Ovary (tissue), 9 donors: Measurements from ENCODE around the gene CXCL3. TPM values are rescaled to one million over a fixed set of nuclear protein-coding genes. Genes with fewer than 3 reads are reported as not detected.

Experiments used
- DNase-seq, 5 donors: peaks; one replicate each; pipeline ENCODE4 v3.0.0-alpha.2; 2019 to 2020
- H3K27ac ChIP-seq, 2 donors: fragments of 200-600 bp; one replicate each; pipeline versions ENCODE4 v1.5.1 to v1.8.0; 2019 to 2022
- H3K27me3 ChIP-seq: fragments of 200-600 bp; one replicate; pipeline ENCODE4 v1.8.0; 2022
- H3K36me3 ChIP-seq: fragments of 200-600 bp; sonication (generic); one replicate; pipeline ENCODE4 v1.5.1; 2019
- H3K4me1 ChIP-seq: one replicate; pipeline ENCODE4 v1.8.1; 2013; ENCODE audit warnings: mild to moderate bottlenecking, moderate library complexity; ENCODE audit not compliant: insufficient read depth
- H3K4me3 ChIP-seq: fragments of 200-600 bp; sonication (generic); one replicate; pipeline ENCODE4 v1.5.1; 2017
- H3K9me3 ChIP-seq, 2 donors: fragments of 200-600 bp in 1 of 2; sonication (generic) in 1 of 2; one replicate each; pipeline versions ENCODE4 v1.5.1 to v1.8.1; 2013 to 2019; ENCODE audit warnings: mild to moderate bottlenecking in 1 of 2, moderate library complexity in 1 of 2
- EP300 ChIP-seq: sonication (generic); formaldehyde crosslinking; IDR thresholded peaks from one replicate; pipeline ENCODE4 v1.6.1; 2017; ENCODE audit warnings: antibody characterized with exemption
- POLR2A ChIP-seq: fragments of 450-650 bp; IDR thresholded peaks from one replicate; pipeline ENCODE4 v1.6.1; 2017; ENCODE audit warnings: antibody characterized with exemption, mild to moderate bottlenecking, moderate library complexity
- WGBS, 3 donors: extraction: QIAGEN DNeasy Blood & Tissue Kit in 1 of 3; methylation state at CpG; one replicate each; pipeline versions ENCODE4 v1.1.5 to v1.1.7; 2013 to 2017; 5-methylcytosine and 5-hydroxymethylcytosine counted together
- intact Hi-C, 4 donors: fragments of 100-400 bp; cut with DNase I; formaldehyde crosslinking; loops; one replicate each; pipeline versions ENCODE4 v1.11.0 to v1.15.1; 2022 to 2023
- polyA plus RNA-seq, 2 donors: library from polyadenylated mRNA; stranded (reverse); fragments of 200-250 nt in 1 of 2; fragments of 350-450 nt in 1 of 2; fragmentation: Illumina TruSeq in 1 of 2; extraction: RNeasy Lipid Tissue Mini Kit (QIAGEN cat#74804) in 1 of 2; gene quantifications; one replicate each; pipeline ENCODE4 v1.2.3, GENCODE V29; 2013 to 2014
- total RNA-seq, 7 donors: library from RNA; depleted of rRNA in 2 of 7; stranded (reverse); fragments of >200 nt in 2 of 7; fragmentation: NEBNext Ultra II Directional in 3 of 7; extraction: Animal tissue kit (Norgen Biotek cat#: 25700) in 3 of 7; gene quantifications; one replicate each; pipeline versions ENCODE4 v1.1.0 to v1.2.4, GENCODE V29; 2016 to 2023
- TF ChIP-seq, protein P1 (sequence below), 3 donors: fragments of 450-650 bp in 2 of 3; fragments of 200-600 bp in 1 of 3; IDR thresholded peaks; one replicate each; pipeline versions ENCODE4 v1.5.1 to v1.8.0; 2016 to 2022; ENCODE audit warnings: antibody characterized with exemption in 3 of 3, mild to moderate bottlenecking in 1 of 3
- donor health status: DM: no; HTN: no; CAD: no; lungs with moderate emphysema.
- donor health status: DM: no; HTN: no; CAD: no.
- donor health status: Bipolar disorder and iron deficiency.
- donor health status: DM: yes; HTN: yes; CAD: no.
- donor health status: DM: no; HTN: no; CAD: no.
- donor health status: DM: yes; HTN: yes; CAD: no.

Gene CXCL3
- total and polyA plus RNA-seq, 9 donors = 0.25 to 17.5 (median 0.72) TPM

DNA sequence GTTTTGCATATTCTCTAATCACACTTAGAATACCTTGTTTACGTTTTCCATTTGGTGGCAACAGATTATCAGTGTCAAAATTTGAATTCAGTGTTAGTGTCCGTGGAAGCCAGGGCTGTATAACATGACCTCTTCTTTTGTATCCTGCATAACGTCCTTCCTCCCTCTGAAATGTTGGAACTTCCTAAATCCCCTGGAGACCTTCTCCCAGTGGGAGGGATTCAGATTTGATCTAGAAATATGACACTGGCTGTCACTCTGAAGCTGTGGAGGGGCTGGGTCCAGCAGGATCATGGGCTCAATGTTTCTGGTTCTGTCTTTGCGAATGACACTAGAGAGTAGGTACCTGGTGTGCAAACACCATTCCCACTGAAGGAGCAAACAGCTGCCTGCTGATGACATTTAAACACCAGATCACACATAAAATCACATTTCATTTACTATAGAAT, 850 bp upstream of the CXCL3 start:
- DNase-seq = no peak
- Histone ChIP-seq H3K9me3 (no peaks in the 10 kb centered on the region), H3K27me3 (no peaks in the 10 kb centered on the region), H3K4me1 (peaks cover 2% of the 10 kb centered on the region), H3K27ac (no peak overlapping the region), H3K36me3 (no peaks in the 10 kb centered on the region), H3K4me3 (peak overlapping the region; percentile 43)
- TF ChIP-seq EP300 (no peak), POLR2A (no peak)
- TF ChIP-seq, protein P1, sequence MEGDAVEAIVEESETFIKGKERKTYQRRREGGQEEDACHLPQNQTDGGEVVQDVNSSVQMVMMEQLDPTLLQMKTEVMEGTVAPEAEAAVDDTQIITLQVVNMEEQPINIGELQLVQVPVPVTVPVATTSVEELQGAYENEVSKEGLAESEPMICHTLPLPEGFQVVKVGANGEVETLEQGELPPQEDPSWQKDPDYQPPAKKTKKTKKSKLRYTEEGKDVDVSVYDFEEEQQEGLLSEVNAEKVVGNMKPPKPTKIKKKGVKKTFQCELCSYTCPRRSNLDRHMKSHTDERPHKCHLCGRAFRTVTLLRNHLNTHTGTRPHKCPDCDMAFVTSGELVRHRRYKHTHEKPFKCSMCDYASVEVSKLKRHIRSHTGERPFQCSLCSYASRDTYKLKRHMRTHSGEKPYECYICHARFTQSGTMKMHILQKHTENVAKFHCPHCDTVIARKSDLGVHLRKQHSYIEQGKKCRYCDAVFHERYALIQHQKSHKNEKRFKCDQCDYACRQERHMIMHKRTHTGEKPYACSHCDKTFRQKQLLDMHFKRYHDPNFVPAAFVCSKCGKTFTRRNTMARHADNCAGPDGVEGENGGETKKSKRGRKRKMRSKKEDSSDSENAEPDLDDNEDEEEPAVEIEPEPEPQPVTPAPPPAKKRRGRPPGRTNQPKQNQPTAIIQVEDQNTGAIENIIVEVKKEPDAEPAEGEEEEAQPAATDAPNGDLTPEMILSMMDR (IDR thresholded peaks at IDR 0.05) = no peak
- intact Hi-C loops = no loop called here
- whole genome bisulfite sequencing, 3 donors = 21 to 28% (median 27%) methylated on average over 4 of the region's 4 CpGs

DNA sequence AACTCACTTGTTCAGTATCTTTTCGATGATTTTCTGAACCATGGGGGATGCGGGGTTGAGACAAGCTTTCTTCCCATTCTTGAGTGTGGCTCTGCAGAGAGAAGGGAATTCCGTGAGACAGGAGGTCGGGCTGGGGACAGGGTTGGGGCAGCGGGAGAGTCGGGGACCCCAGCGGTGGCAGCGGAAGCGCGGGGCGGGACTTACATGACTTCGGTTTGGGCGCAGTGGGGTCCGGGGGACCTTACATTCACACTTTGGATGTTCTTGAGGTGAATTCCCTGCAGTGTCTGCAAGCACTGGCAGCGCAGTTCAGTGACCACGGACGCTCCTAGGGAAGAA, 434 bp downstream of the CXCL3 start:
- peak in 1 of 5 donors; percentile 15 for DNase-seq
- intact Hi-C loops = no loop called here
- Histone ChIP-seq H3K27me3 (no peaks in the 10 kb centered on the region), H3K4me1 (peaks cover 2% of the 10 kb centered on the region), H3K9me3 (no peaks in the 10 kb centered on the region), H3K27ac (no peak overlapping the region), H3K4me3 (peak overlapping the region; percentile 43), H3K36me3 (no peaks in the 10 kb centered on the region)
- WGBS, 3 donors = 4 to 5% (median 4%) methylated on average over 17 of the region's 17 CpGs
- TF ChIP-seq EP300 (no peak), POLR2A (no peak)
- TF ChIP-seq, protein P1 (IDR thresholded peaks at IDR 0.05) = no peak

DNA sequence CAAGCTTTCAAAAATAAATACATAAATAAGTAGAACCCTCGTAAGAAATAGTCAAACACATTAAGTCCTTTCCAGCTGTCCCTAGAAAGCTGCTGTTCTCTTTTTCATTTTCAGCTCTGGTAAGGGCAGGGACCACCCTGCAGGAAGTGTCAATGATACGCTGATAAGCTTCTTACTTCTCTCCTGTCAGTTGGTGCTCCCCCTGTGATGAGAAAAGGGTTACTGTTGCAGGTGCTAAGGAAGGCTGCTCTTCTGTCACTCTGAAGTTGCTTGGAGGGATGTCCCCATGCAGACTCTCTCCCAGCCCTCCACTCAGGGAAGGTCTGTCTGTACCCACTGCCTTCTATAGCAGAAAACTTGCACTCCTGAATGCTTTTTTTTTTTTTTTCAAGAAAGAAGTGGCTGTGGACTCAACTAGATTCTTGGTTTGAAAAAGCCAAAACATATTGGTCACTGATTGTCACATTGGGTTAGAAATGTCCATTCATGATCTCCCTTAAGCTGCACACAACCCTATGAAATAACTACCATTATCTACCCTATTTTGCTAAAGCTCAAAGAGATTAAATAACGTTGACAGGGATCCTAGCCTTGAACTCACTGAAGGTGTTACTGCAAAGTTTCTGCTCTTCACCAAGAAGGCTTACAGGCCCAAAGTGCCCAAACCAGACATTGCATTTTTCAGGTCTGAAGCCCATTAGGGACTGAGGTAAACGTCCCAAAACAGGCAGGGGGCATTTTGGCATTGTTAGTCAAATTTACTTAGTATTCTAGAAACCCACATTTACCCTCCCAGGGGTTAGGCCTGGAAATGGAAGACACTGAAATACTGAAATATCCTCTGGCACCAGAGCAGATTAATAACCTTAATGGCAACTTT, 1.2 kb downstream of the CXCL3 start:
- H3K4me1 ChIP-seq = peaks cover 2% of the 10 kb centered on the region
- intact Hi-C loops = no loop called here
- no peak overlapping the region for H3K4me3 ChIP-seq
- 51 to 62% (median 61%) methylated on average over 4 of the region's 4 CpGs for WGBS, 3 donors
- DNase-seq = no peak
- H3K36me3 ChIP-seq = no peaks in the 10 kb centered on the region
- TF ChIP-seq, protein P1 (IDR thresholded peaks at IDR 0.05) = no peak
- TF ChIP-seq POLR2A (no peak), EP300 (no peak)
- H3K9me3 ChIP-seq = no peaks in the 10 kb centered on the region
- no peak overlapping the region for H3K27ac ChIP-seq
- no peaks in the 10 kb centered on the region for H3K27me3 ChIP-seq

DNA sequence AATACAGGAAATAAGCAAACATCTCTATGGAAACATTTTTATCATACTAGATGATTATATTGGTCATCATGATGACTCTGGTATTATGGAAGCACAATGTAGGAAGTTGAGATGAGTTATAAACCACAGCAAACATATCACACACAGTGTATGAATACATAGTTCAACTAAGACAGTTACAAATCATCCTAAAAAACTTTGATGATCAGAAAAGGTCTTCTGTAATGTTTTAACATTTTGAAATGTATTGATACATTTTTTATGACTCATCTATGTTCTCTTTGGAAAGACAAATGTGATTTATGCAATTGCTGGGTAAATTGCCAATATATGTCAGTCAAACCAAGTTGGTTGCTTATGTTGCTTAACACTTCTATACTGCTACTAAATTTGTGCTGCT, 4.8 kb downstream of the CXCL3 start:
- intact Hi-C loops = no loop called here
- Histone ChIP-seq H3K36me3 (no peaks in the 10 kb centered on the region), H3K9me3 (no peaks in the 10 kb centered on the region)

More for the DNA sequence above, 4.8 kb downstream of the CXCL3 start:
- no peak for TF ChIP-seq POLR2A
- TF ChIP-seq, protein P1 (IDR thresholded peaks at IDR 0.05) = no peak
- no peak for TF ChIP-seq EP300
- no peak for DNase-seq
- Histone ChIP-seq H3K27me3 (no peaks in the 10 kb centered on the region), H3K4me1 (peaks cover 2% of the 10 kb centered on the region), H3K27ac (no peak overlapping the region), H3K4me3 (no peak overlapping the region)
